HG03432 (cell line): ENCODE results near the gene BAIAP2.

Experiments used
- ATAC-seq: cut with Tn5 transposase; IDR thresholded peaks from one replicate; pipeline ENCODE4 v1.9.1; 2021; ENCODE audit warnings: mild to moderate bottlenecking, moderate library complexity; ENCODE audit not compliant: unreplicated experiment

Gene BAIAP2

GRCh38 chr17:81120695-81121621, 86.0 kb downstream of the BAIAP2 start:
- no peak for ATAC-seq

- ATAC-seq, result no peak
Measured at GRCh38 chr17:81121841-81122733, 87.1 kb downstream of the BAIAP2 start.

GRCh38 chr17:81123052-81124048, 88.4 kb downstream of the BAIAP2 start:
- no peak for ATAC-seq

GRCh38 chr17:81124377-81124776, 89.4 kb downstream of the BAIAP2 start:
- ATAC-seq, result no peak

GRCh38 chr17:81125573-81126081, 90.7 kb downstream of the BAIAP2 start:
- ATAC-seq, result no peak

- ATAC-seq, result no peak
Measured at GRCh38 chr17:81126281-81127132, 91.6 kb downstream of the BAIAP2 start.

- ATAC-seq, result no peak
Measured at GRCh38 chr17:81127133-81127455, 92.1 kb downstream of the BAIAP2 start.

GRCh38 chr17:81127526-81128177, 92.7 kb downstream of the BAIAP2 start:
- ATAC-seq, result no peak

- ATAC-seq, result no peak
Measured at GRCh38 chr17:81128338-81128737, 93.4 kb downstream of the BAIAP2 start.

GRCh38 chr17:81128774-81129173, 93.8 kb downstream of the BAIAP2 start:
- no peak for ATAC-seq

GRCh38 chr17:81129289-81129688, 94.3 kb downstream of the BAIAP2 start:
- ATAC-seq, result no peak

GRCh38 chr17:81129711-81130367, 94.9 kb downstream of the BAIAP2 start:
- no peak for ATAC-seq

GRCh38 chr17:81130385-81131361, 95.7 kb downstream of the BAIAP2 start:
- ATAC-seq, result no peak

GRCh38 chr17:81131486-81132196, 96.7 kb downstream of the BAIAP2 start:
- no peak for ATAC-seq

- ATAC-seq, result no peak
Measured at GRCh38 chr17:81132197-81132540, 97.2 kb downstream of the BAIAP2 start.

- ATAC-seq, result no peak
Measured at GRCh38 chr17:81132770-81133723, 98.1 kb downstream of the BAIAP2 start.
